Astrocyte of the spinal cord (primary cell): Measurements from ENCODE around the gene CDKN2C.
"Not testable (repeated sequence)": the region's sequence is repeated elsewhere in the genome, so short reads cannot be mapped to it uniquely, and the experiment has no call there.

Experiments used
- DNase-seq: peaks from one replicate; pipeline ENCODE4 v3.0.0; 2011; ENCODE audit warnings: low read depth, low spot score
- H3K4me3 ChIP-seq: 2 replicates; pipeline ENCODE4 v1.5.1; 2011; ENCODE audit warnings: low read depth, mild to moderate bottlenecking, low read length, moderate library complexity
- CTCF ChIP-seq: IDR thresholded peaks from 2 replicates; pipeline ENCODE4 v1.5.1; 2012; ENCODE audit warnings: low read depth, mild to moderate bottlenecking, low read length, inconsistent platforms
- in situ Hi-C: cut with HindIII; loops from 2 replicates; pipeline ENCODE4 v1.10.0; 2017; ENCODE audit warnings: low sequenced_read_pairs

The CDKN2C gene

DNA sequence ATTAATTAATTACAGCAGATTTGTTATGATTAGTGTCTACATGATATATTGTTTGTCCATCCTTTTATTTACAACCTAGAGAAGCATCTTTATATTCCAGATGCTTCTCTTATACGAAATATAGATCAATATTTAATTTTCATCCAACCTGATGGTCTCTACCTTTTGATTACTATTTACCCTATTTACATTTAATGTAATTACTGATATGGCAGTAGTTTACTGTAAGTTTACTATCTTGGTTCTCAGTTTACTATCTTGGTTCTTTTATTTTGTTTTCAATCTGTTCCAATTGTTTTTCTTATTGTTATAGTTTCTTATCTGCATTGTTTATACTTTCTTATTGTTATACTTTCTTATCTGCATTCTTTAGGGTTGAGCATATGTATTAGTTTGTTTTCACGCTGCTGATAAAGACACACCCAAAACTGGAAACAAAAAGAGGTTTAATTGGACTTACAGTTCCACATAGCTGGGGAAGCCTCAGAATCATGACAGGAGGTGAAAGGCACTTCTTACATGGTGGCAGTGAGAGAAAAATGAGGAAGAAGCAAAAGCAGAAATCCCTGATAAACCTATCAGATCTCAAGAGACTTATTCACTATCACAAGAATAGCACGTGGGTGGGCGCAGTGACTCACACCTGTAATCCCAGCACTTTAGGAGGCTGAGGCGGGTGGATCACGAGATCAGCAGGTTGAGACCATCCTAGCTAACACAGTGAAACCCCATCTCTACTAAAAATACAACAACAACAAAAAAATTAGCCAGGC, 38.9 kb upstream of the CDKN2C start:
- H3K4me3 ChIP-seq = no peak overlapping the region
- DNase-seq = no peak
- in situ Hi-C loops = no loop called here
- TF ChIP-seq CTCF = no peak

DNA sequence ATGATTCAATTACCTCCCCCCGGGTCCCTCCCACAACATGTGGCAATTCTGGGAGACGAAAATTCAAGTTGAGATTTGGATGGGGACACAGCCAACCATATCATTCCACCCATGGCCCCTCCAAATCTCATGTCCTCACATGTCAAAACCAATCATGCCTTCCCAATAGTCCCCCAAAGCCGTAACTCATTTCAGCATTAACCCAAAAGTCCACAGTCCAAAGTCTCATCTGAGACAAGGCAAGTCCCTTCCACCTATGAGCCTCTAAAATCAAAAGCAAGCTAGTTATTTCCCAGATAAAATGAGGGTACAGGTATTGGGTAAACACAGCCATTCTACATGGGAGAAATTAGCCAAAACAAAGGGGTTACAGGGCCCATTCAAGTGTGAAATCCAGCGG, 38.0 kb upstream of the CDKN2C start:
- in situ Hi-C loops = not testable (repeated sequence)

DNA sequence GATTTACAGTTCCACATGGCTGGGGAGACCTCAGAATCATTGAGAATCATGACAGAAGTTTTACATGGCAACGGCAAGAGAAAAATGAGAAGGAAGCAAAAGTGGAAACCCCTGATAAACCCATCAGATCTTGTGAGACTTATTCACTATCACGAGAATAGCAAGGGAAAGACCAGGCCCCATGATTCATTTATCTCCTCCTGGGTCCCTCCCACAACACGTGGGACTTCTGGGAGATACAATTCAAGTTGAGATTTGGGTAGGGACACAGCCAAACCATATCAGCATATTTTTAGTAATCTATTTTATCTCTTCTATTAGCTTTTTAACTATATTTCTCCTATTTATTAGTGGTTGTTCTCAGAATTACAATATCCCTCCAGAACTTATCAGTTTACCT, 36.3 kb upstream of the CDKN2C start:
- DNase-seq, H3K4me3 ChIP-seq, in situ Hi-C loops: not testable (repeated sequence)

More for the DNA sequence above, 38.0 kb upstream of the CDKN2C start:
- DNase-seq, H3K4me3 ChIP-seq: not testable (repeated sequence)

DNA sequence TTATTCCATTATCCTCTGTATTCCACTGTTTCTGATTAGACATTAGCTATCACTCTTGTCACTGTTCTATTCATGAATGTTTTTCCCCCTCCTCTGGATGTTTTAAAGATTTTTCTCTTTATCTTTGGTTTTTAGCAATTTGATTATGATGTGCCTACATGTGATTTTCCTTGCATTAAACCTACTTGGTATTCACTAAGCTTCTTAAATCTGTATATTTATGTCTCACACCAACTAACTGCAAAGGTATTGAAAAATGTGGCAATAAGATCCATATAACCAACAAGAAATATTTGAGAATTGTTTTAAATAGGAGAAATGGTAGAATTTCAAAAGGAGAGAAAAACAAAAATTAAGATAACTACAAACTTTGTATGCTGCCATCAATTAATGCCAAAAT, 35.2 kb upstream of the CDKN2C start:
- TF ChIP-seq CTCF = no peak
- no peak overlapping the region for H3K4me3 ChIP-seq
- no peak for DNase-seq
- in situ Hi-C loops = no loop called here

DNA sequence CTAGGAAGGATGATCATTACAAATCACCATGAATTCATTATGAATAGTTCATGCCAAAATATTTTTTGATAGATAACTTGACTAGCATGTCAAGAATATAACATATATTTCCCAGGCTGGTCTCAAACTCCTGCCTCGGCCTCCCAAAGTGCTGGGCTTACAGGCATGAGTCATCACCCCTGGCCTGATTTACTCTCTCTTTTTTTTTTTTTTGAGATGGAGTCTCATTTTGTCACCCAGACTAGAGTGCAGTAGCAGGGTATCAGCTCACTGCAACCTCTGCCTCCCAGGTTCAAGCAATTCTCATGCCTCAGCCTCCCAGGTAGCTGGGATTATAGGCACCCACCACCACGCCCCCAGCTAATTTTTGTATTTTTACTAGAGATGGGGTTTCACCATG, 34.8 kb upstream of the CDKN2C start:
- DNase-seq, in situ Hi-C loops: not testable (repeated sequence)

GRCh38 chr1:50936321-50936720, 33.7 kb upstream of the CDKN2C start:
- TF ChIP-seq CTCF = no peak
- in situ Hi-C loops = no loop called here
- H3K4me3 ChIP-seq = no peak overlapping the region
- DNase-seq = no peak

More for the DNA sequence above, 34.8 kb upstream of the CDKN2C start:
- H3K4me3 ChIP-seq = not testable (repeated sequence)

DNA sequence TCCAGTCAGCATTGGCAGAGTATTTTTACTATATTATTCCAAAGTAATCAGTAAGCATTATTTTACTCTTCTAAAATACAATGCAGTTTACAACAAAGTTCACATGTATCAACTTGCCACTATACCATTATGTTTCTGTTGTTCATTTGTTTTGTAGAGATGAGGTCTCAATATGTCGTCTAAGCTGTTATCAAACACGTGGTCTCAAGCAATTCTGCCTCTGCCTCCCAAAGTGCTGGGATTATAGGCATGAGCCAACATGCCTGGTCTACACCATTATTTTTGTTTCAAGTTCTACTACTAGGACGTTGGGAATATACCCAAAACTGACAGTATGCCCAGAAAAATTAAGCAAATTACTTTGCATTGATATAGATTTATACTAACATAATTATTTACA, 29.8 kb upstream of the CDKN2C start:
- in situ Hi-C loops = no loop called here
- no peak overlapping the region for H3K4me3 ChIP-seq
- DNase-seq = no peak

DNA sequence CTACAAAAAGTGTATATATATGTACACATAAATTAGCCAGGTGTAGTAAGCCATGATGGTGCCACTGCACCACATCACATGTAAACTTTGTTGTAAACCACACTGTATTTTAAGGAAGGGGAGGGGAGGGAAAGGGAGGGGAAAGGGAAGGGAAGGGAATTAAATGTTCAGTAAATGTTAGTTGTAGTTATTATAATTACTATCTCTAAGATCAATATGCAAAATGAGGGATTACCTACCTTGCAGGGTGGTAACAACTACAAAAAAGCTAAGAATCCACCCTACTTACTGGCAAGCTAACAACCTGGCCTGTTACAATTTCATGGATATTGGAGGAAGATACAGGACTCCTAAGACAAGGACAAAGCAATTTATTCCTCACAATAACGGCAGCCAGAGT, 27.7 kb upstream of the CDKN2C start:
- no peak for DNase-seq
- in situ Hi-C loops = no loop called here
- H3K4me3 ChIP-seq = no peak overlapping the region
- no peak for TF ChIP-seq CTCF

More for the DNA sequence above, 29.8 kb upstream of the CDKN2C start:
- no peak for TF ChIP-seq CTCF
